Mammary epithelial cell (primary cell): Measurements from ENCODE around the gene SV2A.

Experiments
- EZH2 ChIP-seq: IDR thresholded peaks from 2 replicates; pipeline ENCODE4 v1.6.1; 2012; ENCODE audit warnings: low read length, inconsistent platforms, borderline replicate concordance
- TF ChIP-seq, protein P1 (sequence below), 2 donors: IDR thresholded peaks in 1 of 2; conservative IDR thresholded peaks in 1 of 2; 2 replicates each; pipeline ENCODE4 v1.5.1; 2011 to 2012; ENCODE audit warnings: inconsistent platforms in 2 of 2, low read length in 2 of 2, mild to moderate bottlenecking in 2 of 2, control low read depth in 1 of 2, low read depth in 1 of 2; ENCODE audit not compliant: insufficient read depth in 1 of 2; ENCODE audit errors: extremely low read depth in 1 of 2

DNA sequence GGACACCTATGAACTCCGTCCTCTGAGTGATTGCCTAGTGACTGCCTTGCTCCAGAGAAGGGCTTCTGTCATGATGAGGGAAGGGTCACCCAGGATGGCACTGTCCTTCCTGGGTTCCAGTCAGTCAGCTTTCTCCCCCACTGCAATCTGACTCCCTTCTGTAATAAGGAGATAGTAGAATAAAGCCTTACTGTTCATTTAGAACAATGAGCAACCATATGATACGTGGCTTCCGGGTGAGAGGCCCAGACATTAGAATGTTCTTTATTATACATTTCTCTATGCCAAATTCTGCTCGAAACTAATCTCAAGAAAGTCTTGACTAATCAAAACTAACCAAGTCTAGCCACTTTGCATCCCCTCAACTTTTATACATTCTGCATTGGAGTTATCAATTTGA lies 27.6 kb upstream of the SV2A start:
- TF ChIP-seq, protein P1, sequence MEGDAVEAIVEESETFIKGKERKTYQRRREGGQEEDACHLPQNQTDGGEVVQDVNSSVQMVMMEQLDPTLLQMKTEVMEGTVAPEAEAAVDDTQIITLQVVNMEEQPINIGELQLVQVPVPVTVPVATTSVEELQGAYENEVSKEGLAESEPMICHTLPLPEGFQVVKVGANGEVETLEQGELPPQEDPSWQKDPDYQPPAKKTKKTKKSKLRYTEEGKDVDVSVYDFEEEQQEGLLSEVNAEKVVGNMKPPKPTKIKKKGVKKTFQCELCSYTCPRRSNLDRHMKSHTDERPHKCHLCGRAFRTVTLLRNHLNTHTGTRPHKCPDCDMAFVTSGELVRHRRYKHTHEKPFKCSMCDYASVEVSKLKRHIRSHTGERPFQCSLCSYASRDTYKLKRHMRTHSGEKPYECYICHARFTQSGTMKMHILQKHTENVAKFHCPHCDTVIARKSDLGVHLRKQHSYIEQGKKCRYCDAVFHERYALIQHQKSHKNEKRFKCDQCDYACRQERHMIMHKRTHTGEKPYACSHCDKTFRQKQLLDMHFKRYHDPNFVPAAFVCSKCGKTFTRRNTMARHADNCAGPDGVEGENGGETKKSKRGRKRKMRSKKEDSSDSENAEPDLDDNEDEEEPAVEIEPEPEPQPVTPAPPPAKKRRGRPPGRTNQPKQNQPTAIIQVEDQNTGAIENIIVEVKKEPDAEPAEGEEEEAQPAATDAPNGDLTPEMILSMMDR (conservative IDR thresholded peaks at IDR 0.05 in 1 of 2, IDR thresholded peaks at IDR 0.05 in 1 of 2; ENCODE audit: extremely low read depth in 1 of 2, insufficient read depth in 1 of 2, low read depth in 1 of 2, low read length in 2 of 2) = no peak
- no peak for TF ChIP-seq EZH2
